CD4-positive, alpha-beta T cell (primary cell): Measurements from ENCODE around the gene PIP5K1B. TPM values are rescaled to one million over a fixed set of nuclear protein-coding genes. Genes with fewer than 3 reads are reported as not detected.

ENCODE experiments used
- ATAC-seq: fragments of 200-7000 bp; cut with Tn5 transposase; one replicate; pipeline ENCODE4 v1.10.0; 2022; ENCODE audit warnings: mild to moderate bottlenecking; ENCODE audit not compliant: poor library complexity
- CTCF ChIA-PET: fragments of 350-600 bp; sonication (Branson Sonifier 250); formaldehyde crosslinking; loops from one replicate; lab custom pipeline; 2021; ENCODE audit warnings: antibody characterized with exemption, inconsistent platforms; lab: Charles Lee
- POLR2A ChIA-PET: fragments of 350-600 bp; sonication (Branson Sonifier 250); formaldehyde crosslinking; loops from one replicate; lab custom pipeline; 2021; ENCODE audit warnings: antibody characterized with exemption, inconsistent platforms; lab: Charles Lee
- DNase-seq, 14 experiments: peaks; one replicate each; pipeline ENCODE4 v3.0.0-alpha.2; 2013 to 2020; ENCODE audit warnings: mixed read lengths in 2 of 14
- H3K27ac ChIP-seq, 2 donors: one replicate each; pipeline versions ENCODE4 v1.5.1 to v1.7.0; 2013; ENCODE audit warnings: low read length in 2 of 2, low read depth in 1 of 2, mild to moderate bottlenecking in 1 of 2
- H3K27me3 ChIP-seq, 2 experiments: 1 replicate in 1 of 2; 2 replicates in 1 of 2; pipeline versions ENCODE4 v1.6.1 to v1.7.0; 2013; ENCODE audit warnings: low read length in 2 of 2, control low read depth in 1 of 2, mild to moderate bottlenecking in 1 of 2, moderate library complexity in 1 of 2; ENCODE audit not compliant: insufficient read depth in 2 of 2, control insufficient read depth in 1 of 2
- H3K36me3 ChIP-seq: one replicate; pipeline ENCODE4 v1.6.1; 2013; ENCODE audit warnings: low read length, control low read depth; ENCODE audit not compliant: insufficient read depth
- H3K4me1 ChIP-seq: one replicate; pipeline ENCODE4 v1.6.1; 2013; ENCODE audit warnings: low read length, control low read depth; ENCODE audit not compliant: insufficient read depth
- H3K4me3 ChIP-seq: one replicate; pipeline ENCODE4 v1.5.1; 2013; ENCODE audit warnings: mild to moderate bottlenecking, low read length, moderate library complexity
- H3K9me3 ChIP-seq, 2 experiments: 1 replicate in 1 of 2; 2 replicates in 1 of 2; pipeline versions ENCODE4 v1.6.1 to v1.7.0; 2013; ENCODE audit warnings: low read length in 2 of 2, mild to moderate bottlenecking in 2 of 2, control low read depth in 1 of 2, moderate library complexity in 1 of 2; ENCODE audit not compliant: control insufficient read depth in 1 of 2, insufficient read depth in 1 of 2
- H3K27ac Mint-ChIP-seq: one replicate; pipeline ENCODE4 v1.8.0; 2020; ENCODE audit warnings: mixed read lengths
- H3K27me3 Mint-ChIP-seq: one replicate; pipeline ENCODE4 v1.8.0; 2021; ENCODE audit warnings: mixed read lengths
- H3K36me3 Mint-ChIP-seq: one replicate; pipeline ENCODE4 v1.8.0; 2021; ENCODE audit warnings: low read depth, mixed read lengths
- H3K4me1 Mint-ChIP-seq: one replicate; pipeline ENCODE4 v1.8.0; 2021; ENCODE audit warnings: low read depth, mixed read lengths
- H3K4me3 Mint-ChIP-seq: one replicate; pipeline ENCODE4 v1.8.0; 2020; ENCODE audit warnings: mild to moderate bottlenecking, mixed read lengths
- H3K9me3 Mint-ChIP-seq: one replicate; pipeline ENCODE4 v1.8.0; 2020; ENCODE audit warnings: mixed read lengths
- intact Hi-C, 2 experiments: fragments of 100-400 bp; cut with DNase I in 1 of 2; cut with micrococcal nuclease in 1 of 2; formaldehyde crosslinking; loops; one replicate each; pipeline versions ENCODE4 v1.15.1 to v1.9.0; 2023 to 2025; cut with DNase I, micrococcal nuclease
- total RNA-seq, 174 experiments: library from RNA in 2 of 174; stranded (reverse) in 2 of 174; gene quantifications; one replicate each; pipeline ENCODE4 v1.2.3 and lab custom pipeline; 2021 to 2026
- TF ChIP-seq, protein P1 (sequence below): fragments of 200-600 bp; IDR thresholded peaks from one replicate; pipeline ENCODE4 v1.8.0; 2022; ENCODE audit warnings: antibody characterized with exemption, mild to moderate bottlenecking

The PIP5K1B gene
- total RNA-seq, 2 experiments from 2014 or later: not detected

DNA sequence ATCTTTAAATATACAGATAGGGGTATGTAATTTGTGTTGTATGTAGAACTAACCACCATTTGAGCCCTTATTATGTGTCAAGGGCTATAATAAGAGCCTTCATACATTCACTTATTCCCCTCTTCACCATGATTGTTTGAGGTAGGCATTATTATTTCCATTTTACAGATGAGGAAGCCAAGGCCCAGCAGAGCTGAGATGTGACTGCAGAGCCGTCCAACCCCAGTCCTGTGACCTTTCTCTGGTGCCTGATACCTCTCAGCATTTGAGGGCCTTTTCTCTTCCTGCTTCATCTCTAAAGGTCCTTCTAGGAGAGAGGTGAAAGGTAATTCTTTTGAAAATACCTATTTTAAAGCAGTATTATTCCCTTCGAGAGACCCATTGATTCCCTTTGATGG is 37.3 kb downstream of the PIP5K1B start:
- Histone ChIP-seq H3K4me1 (no peaks in the 10 kb centered on the region), H3K9me3 (no peaks in the 10 kb centered on the region), H3K4me3 (no peak overlapping the region), H3K27me3 (no peaks in the 10 kb centered on the region), H3K27ac (no peak overlapping the region), H3K36me3 (no peaks in the 10 kb centered on the region)
- DNase-seq: no peak
- H3K4me1 Mint-ChIP-seq: no peaks in the 10 kb centered on the region
- ATAC-seq: no peak
- TF ChIP-seq, protein P1, sequence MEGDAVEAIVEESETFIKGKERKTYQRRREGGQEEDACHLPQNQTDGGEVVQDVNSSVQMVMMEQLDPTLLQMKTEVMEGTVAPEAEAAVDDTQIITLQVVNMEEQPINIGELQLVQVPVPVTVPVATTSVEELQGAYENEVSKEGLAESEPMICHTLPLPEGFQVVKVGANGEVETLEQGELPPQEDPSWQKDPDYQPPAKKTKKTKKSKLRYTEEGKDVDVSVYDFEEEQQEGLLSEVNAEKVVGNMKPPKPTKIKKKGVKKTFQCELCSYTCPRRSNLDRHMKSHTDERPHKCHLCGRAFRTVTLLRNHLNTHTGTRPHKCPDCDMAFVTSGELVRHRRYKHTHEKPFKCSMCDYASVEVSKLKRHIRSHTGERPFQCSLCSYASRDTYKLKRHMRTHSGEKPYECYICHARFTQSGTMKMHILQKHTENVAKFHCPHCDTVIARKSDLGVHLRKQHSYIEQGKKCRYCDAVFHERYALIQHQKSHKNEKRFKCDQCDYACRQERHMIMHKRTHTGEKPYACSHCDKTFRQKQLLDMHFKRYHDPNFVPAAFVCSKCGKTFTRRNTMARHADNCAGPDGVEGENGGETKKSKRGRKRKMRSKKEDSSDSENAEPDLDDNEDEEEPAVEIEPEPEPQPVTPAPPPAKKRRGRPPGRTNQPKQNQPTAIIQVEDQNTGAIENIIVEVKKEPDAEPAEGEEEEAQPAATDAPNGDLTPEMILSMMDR: no peak
- intact Hi-C loops: no loop called here
- ChIA-PET CTCF (no interaction called here), POLR2A (no interaction called here)
- H3K36me3 Mint-ChIP-seq: no peaks in the 10 kb centered on the region
- no peak overlapping the region for H3K4me3 Mint-ChIP-seq
- no peaks in the 10 kb centered on the region for H3K9me3 Mint-ChIP-seq
- peaks cover 3% of the 10 kb centered on the region for H3K27me3 Mint-ChIP-seq
- no peak overlapping the region for H3K27ac Mint-ChIP-seq

DNA sequence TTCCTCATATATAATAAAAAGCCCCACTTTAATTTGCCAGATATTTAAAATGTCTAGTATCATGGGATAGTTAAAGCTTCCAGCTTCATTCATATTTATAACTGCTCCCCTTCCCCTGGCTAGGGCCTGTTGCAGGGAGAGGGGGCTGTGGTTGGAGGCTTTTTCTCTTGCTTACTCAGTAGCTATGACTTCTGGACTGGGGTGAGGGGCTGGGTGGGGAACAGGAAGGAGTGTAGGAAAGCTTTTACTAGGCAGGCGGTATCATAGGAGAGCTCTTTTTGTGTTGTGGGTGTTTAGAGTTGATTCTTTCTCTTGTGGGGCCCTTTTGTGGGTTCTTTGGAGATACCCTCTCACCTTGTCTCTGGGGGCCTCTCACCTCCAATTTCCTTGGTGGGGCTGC is 39.4 kb downstream of the PIP5K1B start:
- POLR2A ChIA-PET: no interaction called here
- Mint-ChIP-seq H3K9me3 (no peaks in the 10 kb centered on the region), H3K4me3 (no peak overlapping the region), H3K27me3 (no peaks in the 10 kb centered on the region), H3K36me3 (no peaks in the 10 kb centered on the region), H3K27ac (no peak overlapping the region), H3K4me1 (no peaks in the 10 kb centered on the region)
- Histone ChIP-seq H3K27ac (no peak overlapping the region), H3K4me1 (no peaks in the 10 kb centered on the region), H3K4me3 (no peak overlapping the region), H3K36me3 (no peaks in the 10 kb centered on the region), H3K27me3 (no peaks in the 10 kb centered on the region), H3K9me3 (no peaks in the 10 kb centered on the region)
- intact Hi-C loops: no loop called here
- DNase-seq: no peak
- no peak for ATAC-seq
- TF ChIP-seq, protein P1: no peak
- CTCF ChIA-PET: no interaction called here

- H3K36me3 ChIP-seq: no peaks in the 10 kb centered on the region
- ChIA-PET POLR2A (no interaction called here), CTCF (no interaction called here)
- no peaks in the 10 kb centered on the region for H3K9me3 ChIP-seq
- no peaks in the 10 kb centered on the region for H3K4me1 Mint-ChIP-seq
- intact Hi-C loops: no loop called here
- TF ChIP-seq, protein P1: no peak
- H3K4me3 Mint-ChIP-seq: no peak overlapping the region
- H3K27ac ChIP-seq: no peak overlapping the region
- no peaks in the 10 kb centered on the region for H3K9me3 Mint-ChIP-seq
- no peaks in the 10 kb centered on the region for H3K27me3 ChIP-seq
- no peaks in the 10 kb centered on the region for H3K27me3 Mint-ChIP-seq
- no peaks in the 10 kb centered on the region for H3K36me3 Mint-ChIP-seq
- no peak for DNase-seq
- no peak overlapping the region for H3K27ac Mint-ChIP-seq
- no peak overlapping the region for H3K4me3 ChIP-seq
- H3K4me1 ChIP-seq: no peaks in the 10 kb centered on the region
- no peak for ATAC-seq
Observed at GRCh38 chr9:68746525-68746924, 41.5 kb downstream of the PIP5K1B start.
